SHP77 (cell line): ENCODE measurements around the gene PDE11A.
"Not testable (repeated sequence)": the region's sequence is repeated elsewhere in the genome, so short reads cannot be mapped to it uniquely, and the experiment has no call there.

ENCODE experiments used
- DNase-seq, 2 experiments: peaks; one replicate each; lab custom pipeline; 2025; lab: John Stamatoyannopoulos, UW

PDE11A gene

DNA sequence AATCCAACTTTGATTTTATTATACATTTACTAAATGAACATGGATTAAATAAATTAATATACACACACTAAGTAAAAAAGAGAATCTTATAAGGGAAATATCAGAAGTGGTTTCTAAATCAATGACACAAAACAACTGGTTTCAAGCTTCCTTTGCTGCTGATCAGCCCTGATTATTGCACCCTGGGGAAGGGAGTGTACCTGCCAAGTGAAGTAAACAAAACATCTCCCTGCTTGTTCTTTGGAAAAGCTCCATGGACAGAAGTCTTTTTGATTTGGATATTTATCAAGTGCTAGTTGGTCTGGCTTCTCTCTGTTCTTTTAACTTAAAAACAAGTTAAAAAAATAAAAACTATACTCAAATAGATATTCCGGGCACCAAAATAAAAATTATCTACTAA is 190.1 kb downstream of the PDE11A start:
- DNase-seq = no peak

DNA sequence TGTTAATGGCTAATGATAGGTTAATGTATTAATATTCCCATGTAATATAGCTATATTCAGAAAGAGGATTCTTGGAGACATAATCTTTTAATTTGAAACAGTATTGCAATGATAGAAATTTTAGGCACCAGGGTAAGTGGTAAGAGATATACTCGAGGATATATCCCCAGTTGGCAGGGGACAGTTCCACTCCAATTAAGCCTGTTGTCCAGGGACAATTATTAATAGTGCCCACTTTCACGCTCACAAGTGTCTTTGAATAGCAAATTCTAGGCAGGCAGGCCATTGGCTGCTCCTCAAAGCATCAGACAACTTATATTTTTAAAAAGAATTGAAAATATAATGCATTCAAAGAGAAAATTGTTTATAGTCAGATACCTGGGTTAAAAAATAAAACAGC is 190.7 kb downstream of the PDE11A start:
- DNase-seq = no peak

DNA sequence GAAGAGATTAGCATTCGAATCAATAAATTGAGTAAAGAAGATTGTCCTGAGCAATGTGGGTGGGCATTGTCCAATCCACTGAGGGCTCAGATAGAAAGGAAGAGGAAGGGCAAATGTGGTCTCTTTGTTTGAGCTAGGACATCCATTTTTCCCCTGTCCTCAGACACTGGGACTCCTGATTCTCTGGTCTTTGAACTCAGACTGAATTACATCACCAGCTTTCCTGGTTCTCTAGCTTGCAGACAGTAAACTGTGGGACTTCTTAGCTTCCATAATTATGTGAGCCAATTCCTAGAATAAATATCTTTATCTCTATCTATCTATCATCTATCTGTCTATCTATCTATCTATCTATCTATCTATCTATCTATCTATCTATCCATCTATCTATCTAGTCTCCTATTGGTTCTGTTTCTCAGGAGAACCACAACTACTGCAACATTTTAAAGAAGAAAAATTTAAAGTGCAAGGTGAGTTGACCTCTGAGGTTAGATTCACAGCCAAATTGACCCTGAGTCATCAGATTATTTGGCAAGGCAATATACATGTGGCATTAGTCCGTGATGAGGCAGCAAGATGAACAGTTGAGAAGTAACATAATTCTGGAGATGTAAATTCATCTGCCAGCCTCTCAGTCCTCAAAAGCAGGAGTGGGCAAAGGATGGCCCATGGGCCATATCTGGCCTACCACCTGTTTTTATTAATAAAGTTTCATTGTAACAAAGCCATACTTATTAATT is 191.4 kb downstream of the PDE11A start:
- no peak for DNase-seq

DNA sequence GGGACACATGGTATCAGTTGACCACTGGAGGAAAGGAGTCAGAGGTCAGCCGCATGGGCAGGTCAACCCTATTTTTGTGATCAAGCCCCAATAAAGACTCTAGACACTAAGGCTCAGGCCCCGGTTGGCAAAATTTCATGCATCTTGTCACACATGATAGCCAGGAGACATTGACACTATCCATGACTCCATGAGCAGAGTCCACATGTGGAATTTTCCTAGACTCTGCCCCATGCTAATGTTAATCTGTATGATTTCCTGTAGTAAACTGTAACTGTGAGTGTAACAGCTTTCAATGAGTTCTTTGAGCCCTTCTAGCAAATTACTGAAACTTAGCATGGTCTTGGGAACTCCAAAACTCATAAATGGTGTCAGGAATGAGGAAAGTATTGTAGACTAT is 192.3 kb downstream of the PDE11A start:
- DNase-seq = no peak

DNA sequence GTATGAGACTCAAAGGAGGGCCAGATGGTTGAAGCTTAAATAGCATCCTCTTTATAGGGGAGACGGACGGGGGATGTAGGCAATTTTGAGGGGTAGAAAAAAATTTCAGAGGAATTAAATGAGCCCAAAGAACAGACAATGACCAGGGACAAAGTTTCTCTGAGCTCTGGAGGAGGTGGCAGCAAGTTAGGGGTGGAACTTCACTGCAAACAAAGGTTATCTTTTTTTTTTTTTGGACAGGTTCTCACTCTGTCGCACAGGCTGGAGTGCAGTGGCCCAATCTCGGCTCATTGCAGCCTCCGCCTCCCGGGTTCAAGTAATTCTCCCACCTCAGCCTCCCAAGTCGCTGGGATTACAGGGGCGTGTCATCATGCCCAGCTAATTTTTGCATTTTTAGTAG is 195.6 kb downstream of the PDE11A start:
- no peak for DNase-seq

DNA sequence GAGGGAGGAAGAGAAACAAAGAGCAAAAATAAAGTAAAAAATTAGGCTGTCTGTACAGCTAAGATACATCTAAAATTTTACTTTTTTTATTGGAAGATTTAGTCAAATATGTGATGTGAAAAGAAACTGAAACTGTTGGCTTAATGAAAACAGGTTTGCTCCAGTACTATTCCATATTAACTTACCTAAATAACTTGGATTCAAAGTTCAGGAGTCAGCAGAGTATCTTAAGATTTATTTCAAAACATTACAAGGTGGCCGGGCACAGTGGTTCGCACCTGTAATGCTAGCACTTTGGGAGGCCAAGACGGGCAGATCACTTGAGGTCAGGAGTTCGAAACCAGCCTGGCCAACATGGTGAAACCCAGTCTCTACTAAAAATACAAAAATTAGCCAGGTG is 197.9 kb downstream of the PDE11A start:
- no peak for DNase-seq

DNA sequence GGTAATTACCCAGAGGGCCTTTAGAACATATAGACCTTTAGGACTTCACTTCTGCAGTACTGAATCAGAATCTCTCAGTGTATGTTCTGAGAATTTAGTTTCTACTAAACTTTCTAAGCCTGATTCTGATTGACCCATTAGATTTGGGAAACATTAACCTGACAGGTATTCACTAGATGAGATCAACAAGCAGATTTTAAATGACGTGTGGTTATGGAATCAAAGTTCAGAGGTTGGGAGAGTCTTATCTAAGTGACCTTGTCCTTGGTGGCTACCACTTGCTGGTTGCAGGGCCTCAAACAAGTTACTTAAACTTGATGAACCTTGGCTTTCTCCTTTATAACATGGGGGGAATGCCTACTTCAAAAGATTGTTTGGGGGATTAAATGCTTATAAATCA is 198.7 kb downstream of the PDE11A start:
- DNase-seq = no peak

DNA sequence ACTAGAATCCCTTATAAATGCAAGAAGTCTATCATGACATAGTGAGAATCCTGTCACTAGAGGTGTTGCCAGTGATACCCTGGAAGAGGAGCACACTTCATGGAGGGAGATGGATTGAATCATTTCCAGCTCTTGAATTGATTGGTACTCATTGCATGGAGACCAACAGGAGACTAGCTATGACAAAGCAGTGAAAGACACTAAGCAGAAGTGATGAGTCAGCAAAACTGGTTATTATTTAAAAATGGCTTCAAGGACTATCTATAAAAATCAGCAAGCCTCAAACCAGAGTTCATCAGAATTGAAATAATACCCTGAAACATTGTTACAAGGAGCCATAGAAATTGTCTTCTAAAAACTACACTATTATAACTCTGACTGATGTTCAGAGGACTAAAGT is 200.3 kb downstream of the PDE11A start:
- DNase-seq = no peak

DNA sequence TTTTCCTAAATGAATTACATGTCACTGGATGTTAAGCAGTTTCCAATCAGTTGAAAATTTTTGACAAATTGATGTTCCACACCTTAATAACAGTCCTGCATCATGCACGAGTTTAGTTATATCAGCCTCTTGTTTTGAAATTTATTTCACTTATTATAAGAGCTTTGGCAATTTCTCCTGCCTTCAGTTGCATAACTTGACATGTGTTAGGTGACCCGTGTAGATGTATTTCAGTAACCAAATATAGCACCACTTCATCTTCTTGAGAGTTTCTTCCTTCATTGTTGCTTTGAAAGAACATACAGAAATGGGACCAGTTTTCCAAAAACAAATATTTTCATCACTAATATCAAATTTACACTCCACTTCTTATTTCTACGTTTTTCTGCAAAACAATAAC is 202.7 kb downstream of the PDE11A start:
- DNase-seq = no peak

DNA sequence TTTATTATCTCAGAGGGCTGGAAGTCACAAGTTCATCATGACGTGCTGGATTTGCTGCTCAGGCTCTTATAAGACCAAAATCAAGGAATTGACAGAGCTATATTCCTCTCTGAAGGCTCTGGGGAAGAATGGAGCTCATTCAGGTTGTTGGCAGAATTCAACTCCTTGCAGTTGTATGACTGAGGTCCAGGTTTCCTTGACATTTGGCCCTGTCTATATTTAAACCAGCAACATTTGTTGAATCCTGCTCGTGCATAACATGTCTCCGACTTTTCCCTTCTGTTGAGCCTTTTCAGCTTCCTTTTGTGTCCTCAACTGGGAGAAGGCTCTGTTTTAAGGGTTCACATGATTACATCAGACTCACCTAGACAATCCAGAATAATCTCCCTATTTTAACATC is 203.4 kb downstream of the PDE11A start:
- no peak for DNase-seq

DNA sequence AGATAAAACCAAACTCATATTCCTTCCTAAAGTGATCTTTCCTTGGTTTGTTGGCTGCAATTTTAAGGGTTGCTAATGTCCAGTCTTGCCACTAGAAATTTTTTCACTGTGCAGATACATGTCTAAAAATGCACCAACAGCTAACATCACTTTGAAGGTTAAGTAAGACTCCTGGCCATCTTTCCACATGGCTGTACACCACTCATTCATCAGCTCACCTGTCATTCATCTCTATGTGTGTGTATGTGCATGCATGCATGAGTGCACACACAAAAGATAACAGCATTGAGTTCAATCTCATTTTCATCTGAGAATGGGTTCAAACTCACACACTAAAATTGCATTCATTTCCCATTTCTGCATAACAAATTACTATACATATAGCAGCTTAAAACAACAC is 203.8 kb downstream of the PDE11A start:
- no peak for DNase-seq

DNA sequence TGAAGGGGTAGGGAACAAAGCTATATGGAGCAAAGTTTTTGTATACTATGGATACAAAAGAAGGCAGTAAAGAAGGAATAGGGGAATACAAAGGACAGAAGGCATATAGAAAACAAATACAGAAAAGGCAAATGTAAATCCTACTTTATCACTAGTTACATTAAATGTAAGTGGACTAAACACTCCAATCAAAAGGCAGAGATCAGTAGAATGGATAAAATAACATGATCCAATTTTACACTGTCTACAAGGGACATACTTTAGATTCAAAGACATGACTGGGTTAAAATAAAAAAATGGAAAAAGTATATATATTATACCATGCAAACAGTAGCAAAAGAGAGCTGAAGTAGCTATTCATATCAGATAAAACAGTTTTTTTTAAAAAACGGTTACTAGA is 215.0 kb downstream of the PDE11A start:
- no peak for DNase-seq

DNA sequence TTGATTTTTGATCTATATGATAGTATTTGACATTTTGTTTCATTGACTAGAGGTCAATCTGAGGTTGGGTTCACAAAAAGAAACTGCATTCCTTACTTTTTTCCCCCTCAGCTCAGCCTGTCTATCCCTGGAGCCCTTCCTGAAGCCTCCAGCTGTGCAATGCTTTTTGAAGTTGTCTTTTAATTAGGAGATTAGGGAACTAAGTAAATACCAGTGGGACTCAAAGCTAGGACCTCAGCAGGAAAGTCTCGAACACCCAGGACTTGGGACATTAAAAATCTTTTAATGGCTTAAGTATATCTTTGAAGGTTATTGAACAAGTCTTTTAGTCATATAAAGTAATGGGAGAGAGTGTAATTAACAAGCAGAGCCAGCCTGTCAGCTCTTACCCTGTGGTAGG is 220.2 kb downstream of the PDE11A start:
- no peak for DNase-seq

DNA sequence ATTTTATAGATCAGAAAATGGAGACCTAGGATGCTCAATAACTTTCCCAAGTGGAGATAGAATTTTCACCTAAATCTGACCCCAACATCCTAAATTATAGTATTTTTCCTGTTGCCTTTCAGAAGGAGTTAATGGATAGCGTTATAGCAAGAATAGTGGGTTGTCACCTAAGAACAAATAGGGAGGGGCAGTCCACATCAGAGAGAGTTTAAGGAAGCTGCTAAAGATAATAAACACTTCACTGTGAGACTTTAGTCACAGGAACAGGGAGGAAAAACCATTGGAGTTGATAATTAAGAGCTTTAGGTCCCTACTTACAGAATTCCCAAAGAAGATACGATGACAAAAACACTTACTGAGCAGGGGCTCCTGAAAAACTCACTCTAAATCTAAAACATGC is 229.4 kb downstream of the PDE11A start:
- DNase-seq = no peak

DNA sequence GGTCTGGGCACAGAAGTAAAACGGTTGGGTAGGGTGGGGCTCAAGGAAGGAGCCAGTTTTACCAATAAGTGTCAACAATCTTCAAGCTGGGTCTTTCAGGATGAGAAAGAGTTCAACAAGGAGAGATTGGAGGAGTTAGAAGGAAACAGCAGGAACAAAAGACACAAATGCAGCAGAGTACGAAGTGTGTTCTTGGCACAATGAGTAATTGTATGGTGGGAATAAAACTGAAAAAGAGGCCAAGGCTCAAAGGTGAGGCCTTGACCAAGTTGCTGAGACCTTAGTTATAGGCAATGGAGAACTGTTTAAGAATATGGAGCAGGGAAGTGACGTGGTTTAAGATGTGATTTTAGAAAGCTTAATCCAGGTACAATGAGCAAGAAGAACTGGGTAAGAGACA is 230.3 kb downstream of the PDE11A start:
- no peak for DNase-seq

DNA sequence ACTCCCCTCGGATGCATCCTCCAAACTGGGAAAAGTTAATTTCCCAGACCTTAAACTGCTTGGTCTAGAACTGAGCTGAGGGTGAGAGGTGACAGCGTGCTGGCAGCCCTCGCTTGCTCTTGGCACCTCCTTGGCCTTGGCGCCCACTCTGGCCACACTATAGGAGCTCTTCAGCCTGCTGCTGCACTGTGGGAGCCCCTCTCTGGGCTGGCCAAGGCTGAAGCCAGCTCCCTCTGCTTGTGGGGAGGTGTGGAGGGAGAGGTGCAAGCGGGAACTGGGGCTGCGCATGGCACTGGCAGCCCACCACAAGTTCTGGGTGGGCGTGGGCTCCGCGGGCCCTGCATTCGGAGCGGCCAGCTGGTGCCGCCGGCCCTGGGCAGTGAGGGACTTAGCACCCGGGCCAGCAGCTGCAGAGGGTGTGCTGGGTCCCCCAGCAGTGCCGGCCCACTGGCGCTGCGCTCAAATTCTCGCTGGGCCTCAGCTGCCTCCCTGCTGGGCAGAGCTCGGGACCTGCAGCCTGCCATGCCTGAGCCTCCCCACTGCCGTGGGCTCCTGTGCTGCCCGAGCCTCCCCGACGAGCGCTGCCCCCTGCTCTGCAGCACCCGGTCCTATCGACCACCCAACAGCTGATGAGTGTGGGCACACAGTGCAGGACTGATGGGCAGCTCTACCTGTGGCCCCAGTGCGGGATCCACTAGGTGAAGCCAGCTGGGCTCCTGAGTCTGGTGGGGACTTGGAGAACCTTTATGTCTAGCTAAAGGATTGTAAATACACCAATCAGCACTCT is 237.0 kb downstream of the PDE11A start:
- not testable (repeated sequence) for DNase-seq

DNA sequence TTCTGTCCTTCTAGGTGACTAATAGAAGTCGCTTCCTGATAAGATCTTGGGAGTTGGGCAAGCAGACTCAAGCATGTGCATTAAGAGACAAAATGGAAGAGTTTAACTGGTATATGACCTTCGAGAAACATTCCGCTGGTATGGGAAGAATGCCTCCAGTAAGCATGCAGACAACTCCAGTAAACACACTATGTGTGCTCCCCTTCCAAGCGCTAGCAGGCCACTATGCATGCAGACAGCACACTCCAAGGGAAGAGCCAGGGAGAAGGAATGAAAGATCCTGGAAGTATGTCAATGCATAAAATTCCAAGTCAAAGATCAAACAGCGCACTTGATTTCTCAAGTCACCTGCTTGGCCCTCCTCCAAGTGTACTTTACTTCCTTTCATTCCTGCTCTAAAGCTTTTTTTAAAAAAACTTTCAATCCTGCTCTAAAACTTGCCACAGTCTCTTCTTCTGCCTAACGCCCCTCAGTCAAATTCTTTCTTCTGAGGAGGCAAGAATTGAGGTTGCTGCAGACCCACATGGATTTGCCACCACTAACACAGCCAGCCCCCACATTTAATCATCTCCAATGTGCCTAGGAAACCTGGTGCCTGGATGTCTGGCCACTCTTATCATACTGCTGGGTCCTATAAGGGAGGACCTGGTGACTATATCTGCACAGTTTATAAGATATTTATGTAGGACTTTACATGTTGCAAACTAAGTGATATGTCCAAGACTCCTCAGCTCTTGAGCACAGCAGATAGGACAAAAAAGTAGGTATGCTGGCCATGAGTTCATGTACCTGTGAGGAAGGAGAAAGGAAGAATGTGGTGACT is 239.8 kb downstream of the PDE11A start:
- DNase-seq = no peak

DNA sequence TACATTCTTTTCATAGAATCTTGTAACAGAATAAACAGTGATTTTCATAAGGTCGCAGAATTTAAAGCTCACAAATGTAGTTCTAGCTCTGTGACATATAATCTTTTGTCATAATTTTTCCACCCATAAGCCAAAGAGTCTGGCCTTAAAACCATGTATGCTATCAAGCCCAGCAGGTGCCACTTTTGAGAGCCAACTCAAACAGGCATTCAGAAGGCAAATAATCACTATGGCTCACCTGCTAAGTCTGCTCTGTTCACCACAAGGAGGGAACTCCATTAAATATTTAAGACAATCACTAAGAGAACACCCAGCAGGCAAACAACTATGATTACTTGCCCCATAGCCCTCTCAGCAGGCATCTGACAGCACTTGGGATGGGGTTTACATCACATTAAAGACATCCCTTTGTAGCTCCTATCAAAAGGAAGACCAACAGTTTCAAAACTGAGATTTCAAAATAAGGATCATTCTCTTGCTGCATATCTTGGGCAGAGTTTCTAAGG is 241.6 kb downstream of the PDE11A start:
- no peak for DNase-seq

DNA sequence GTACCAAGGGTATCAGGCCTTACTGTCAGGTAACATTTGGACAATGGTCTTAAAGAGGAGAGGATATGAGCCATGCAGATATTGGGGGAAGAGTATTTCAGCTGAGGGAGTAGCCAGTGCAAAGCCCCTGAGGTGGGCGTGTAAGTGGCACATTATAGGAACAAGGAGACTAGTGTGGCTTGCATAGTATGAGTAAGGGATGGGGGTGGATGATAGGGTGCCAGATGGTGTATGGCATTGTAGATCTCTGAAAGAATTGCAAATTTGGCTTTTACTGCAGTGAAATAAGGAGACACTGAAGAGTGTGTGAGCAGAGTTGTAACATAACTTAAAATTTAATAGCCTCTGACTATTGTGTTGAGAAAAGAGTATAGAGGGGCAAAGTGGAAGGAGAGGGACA is 244.0 kb downstream of the PDE11A start:
- DNase-seq = no peak

DNA sequence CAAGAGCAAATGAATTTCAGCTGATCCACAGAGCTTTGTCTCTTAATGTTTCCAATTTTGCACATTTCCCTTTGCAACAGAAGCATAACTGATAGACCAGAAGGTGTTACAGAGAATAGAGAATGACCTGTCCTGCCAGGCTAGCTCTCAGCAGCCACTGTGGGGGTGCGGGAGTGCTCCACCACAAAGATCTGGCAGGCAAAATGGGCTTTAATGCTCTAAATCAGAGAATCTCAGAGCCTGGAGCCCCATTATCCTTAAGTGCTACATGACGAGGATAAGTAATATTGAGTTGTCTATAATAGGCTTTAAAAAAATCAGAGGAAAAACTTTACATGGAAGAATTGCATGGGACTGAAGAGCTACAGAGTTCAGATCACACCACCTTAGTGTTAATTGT is 245.7 kb downstream of the PDE11A start:
- no peak for DNase-seq

DNA sequence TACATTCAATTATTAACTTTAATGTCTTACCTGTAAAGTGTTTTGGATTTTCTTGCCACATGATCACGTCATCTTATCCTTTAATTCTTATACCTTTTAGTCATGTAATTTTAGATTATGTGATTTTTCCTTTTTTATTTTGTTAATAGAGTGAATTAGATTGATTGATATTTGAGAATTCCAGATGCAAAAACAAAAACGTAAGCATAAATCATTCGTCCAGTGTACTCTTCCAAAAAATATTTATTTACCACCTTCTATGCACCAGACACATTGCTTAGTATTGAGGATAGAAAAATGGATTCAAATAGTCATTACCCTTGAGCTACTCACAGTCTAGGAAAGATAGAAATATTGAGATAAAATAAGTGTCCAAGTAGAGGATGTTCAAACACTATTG is 249.6 kb downstream of the PDE11A start:
- DNase-seq = no peak

DNA sequence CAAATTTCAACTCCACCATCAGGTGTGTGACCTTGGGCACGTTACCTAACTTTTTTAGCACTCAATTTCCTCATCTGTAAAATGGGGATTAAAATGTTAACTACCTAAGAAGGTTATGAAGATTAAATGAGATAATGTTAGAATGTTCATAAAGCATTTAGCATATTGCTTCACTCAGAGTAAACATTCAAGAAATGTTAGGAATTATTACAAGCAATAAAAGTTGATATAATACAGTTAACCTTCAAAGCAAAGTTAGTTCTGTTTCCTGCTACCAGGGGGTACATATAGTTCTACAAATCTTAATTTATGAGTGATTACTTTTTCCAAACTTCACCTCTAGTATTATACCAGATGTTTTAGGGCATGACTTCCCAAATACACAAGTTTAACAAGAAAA is 254.2 kb downstream of the PDE11A start:
- no peak for DNase-seq

DNA sequence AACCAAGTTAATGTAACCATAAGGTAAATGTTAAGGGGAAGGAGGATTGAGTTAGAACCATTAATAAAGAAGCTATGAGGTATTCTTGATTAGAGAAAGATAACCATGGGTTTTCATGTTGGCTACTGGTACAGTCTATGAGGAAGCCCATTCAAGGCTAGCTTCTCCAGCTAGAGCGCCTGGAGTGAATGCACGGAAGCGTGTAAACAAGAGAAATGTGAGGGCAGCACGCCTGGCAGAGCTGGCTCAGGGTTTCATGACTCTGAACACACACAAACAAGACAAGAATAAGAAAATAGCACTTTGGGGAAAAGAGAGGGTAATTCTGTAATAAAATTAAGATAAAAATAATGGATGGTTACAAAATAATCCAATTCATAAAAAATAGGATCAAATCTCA is 255.3 kb downstream of the PDE11A start:
- DNase-seq = no peak
